ENCODE data around the gene SLF2. TPM values are rescaled to one million over a fixed set of nuclear protein-coding genes. Genes with fewer than 3 reads are reported as not detected.

Gene SLF2
- total RNA-seq, 2 experiments from 2014 or later = 45.1 to 46.5 TPM

DNA sequence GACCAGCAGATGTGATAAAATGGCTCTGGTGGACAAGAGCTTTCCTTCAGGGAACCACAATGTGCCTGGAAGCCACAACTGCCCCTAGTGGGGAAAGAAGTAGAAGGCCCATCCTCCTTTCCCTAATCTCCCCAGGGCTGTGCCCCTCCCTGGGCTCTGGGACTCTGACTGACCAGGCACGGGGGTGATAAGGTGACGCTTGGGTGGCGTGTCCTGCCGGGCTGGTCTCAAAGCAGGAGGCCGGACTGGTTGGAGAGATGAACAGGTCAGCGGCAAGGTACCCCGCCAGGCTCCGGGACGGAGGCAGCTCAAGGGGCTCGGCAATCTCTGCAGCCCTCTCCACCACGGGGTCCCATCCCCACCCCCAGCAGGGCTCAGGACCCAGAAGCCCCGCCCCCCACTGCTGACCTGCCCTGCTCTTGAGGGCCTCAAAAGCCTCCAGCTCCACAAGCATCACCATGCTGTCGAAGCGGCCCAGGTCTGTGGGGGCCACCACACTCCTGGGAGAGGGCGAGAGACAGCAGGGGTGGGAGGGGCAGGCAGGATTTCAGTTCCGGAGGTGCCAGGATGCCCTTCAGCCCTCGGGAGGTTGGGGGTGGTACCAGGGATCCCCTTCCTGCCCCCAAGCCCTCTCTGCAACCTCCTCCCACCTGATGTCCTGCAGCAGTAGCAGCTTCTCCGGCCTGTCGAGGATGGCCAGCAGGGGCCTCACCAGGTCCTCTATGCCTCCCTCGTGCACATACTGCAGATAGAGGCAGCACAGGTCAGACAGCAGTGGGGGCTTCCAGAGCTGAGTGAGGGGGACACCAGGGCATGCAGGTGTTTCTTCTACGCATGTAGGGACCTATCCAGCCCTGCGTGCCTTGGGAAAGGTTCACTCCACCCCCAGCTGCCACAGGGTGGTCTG, 99.0 kb downstream of the SLF2 start:
- Mint-ChIP-seq H3K9me3 (no peaks in the 10 kb centered on the region), H3K27me3 (peaks cover 14% of the 10 kb centered on the region), H3K4me1 (peaks cover 9% of the 10 kb centered on the region)

DNA sequence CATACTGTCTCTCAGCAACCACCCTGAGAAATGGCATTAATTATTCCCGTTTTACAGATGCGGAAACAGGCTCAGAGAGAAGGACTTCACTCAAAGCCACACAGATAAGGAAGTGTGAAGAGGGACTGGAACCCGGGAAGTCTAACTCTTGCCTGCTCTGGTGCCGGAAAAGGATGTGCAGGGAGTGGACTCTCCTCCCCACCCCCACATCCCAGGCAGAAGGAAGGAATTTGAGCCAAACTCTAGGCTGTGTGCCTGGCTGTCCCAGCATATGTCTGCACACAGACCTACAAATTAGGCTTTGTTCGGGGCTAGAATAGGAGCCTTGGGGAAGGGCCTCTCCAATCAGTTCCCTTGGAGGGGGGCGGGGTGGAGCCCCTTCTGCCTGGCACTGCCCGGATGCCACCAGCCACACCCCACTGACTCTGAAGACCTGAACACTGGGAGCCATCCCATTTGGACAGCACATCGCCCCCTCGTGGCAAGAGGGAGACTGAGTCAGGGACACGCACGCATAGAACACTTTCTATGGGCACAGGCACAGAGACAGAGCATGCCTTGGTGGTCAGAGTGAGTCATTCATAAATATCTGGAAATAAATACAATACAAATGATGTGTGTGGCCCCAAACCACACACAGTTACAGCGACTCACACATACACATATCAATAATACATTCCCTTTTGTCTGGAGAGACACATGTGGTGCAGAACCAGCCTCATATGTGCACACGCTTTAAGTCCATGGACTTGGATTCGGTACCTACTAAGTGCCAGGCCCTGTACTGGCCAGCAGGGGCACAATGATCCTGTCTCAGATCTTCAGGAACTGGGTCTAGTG, 100.0 kb downstream of the SLF2 start:
- H3K27ac Mint-ChIP-seq = no peak overlapping the region

More for the DNA sequence above, 99.0 kb downstream of the SLF2 start:
- POLR2A ChIA-PET = interaction anchor here (0.6 kb wide), 1 partner anchor 534 kb away, joined by 4 read pairs; no protein-coding TSS in a partner anchor
- no peak for ATAC-seq (ENCODE audit: low read depth)
- DNase-seq = no peak
- no peak overlapping the region for H3K27ac Mint-ChIP-seq
- H3K4me3 Mint-ChIP-seq = no peak overlapping the region
- no peaks in the 10 kb centered on the region for H3K36me3 Mint-ChIP-seq

DNA sequence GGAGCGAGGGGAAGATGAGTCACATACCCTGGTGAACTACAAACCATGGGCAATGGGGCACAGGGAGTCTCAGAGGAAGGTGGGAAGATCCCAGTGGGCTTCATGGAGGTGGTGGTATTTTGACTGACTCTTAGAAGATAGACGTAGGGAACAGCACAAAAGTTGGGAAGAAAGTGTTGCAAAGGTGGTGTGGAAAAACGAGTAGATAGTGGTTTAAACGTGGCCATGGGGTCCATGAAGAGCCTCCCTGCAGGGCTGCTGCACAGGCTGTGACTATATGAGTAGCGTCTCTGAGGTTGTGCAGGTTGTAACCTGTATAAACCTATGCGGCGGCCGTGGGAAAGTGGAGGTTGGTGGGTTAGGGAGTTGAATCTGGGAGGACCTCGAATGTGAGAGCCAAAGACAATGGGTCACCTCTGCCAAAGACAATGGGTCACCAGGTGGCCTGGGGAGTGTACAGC, 100.6 kb downstream of the SLF2 start:
- no peaks in the 10 kb centered on the region for H3K36me3 Mint-ChIP-seq
- no peak overlapping the region for H3K4me3 Mint-ChIP-seq
- H3K27me3 Mint-ChIP-seq = peaks cover 28% of the 10 kb centered on the region
- POLR2A ChIA-PET = interaction anchor here (3.4 kb wide), 1 partner anchor 16 kb away, joined by 15 read pairs; no protein-coding TSS in a partner anchor
- ATAC-seq (ENCODE audit: low read depth) = no peak
- no peak overlapping the region for H3K27ac Mint-ChIP-seq
- DNase-seq = no peak
- no peaks in the 10 kb centered on the region for H3K9me3 Mint-ChIP-seq
- H3K4me1 Mint-ChIP-seq = peaks cover 10% of the 10 kb centered on the region

More for the DNA sequence above, 100.0 kb downstream of the SLF2 start:
- H3K36me3 Mint-ChIP-seq = no peaks in the 10 kb centered on the region
- POLR2A ChIA-PET = no interaction called here
- H3K9me3 Mint-ChIP-seq = no peaks in the 10 kb centered on the region
- no peak overlapping the region for H3K4me3 Mint-ChIP-seq
- DNase-seq (peak; percentile 79), ATAC-seq (ENCODE audit: low read depth) (peak; percentile 91)
- H3K4me1 Mint-ChIP-seq = peaks cover 9% of the 10 kb centered on the region
- H3K27me3 Mint-ChIP-seq = peaks cover 23% of the 10 kb centered on the region

DNA sequence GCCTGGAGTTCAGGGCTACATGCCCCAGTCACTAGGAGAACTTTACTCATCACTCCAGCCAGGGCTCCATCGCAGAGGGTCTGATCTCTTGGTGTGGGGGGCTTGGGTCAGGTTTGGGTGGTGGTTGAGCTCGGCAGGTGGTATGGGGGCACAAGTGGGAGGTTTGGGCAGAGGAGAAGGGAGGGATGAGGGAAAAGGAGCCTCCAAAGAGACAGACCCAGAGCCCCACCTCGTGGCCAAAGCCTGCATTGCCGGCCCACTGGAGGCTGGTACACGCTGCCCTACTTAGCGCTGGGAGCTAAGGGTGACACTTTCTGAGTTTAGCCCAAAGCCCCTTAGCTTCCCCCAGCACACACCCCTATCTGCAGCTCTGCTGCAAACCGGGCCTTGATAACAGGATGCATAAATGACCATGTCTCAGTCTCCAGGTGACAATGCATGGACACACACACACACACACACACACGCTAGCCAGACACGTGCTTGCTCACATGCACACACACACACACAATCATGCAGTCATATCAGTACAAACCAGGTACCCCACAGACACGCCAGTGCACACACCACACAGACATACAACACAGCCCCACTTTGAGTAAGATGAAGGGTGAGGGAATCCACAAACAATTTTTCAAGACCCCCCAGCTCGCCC, 101.6 kb downstream of the SLF2 start:
- Mint-ChIP-seq H3K36me3 (no peaks in the 10 kb centered on the region), H3K27me3 (peaks cover 31% of the 10 kb centered on the region), H3K27ac (no peak overlapping the region), H3K9me3 (no peaks in the 10 kb centered on the region), H3K4me1 (peaks cover 13% of the 10 kb centered on the region), H3K4me3 (no peak overlapping the region)
- peak; percentile 84 for DNase-seq
- POLR2A ChIA-PET = interaction anchor here (1.0 to 3.4 kb wide), 3 partner anchors 12 to 18 kb away, joined by 3 to 15 read pairs (median 4); no protein-coding TSS in a partner anchor
- ATAC-seq (ENCODE audit: low read depth) = no peak

Small RNA genes lying within 50 kb of the gene (microRNA-seq; reads per million reads assigned to microRNA genes)
- not detected for gene MIR608

Other genes with a start within 250 kb of the SLF2 start
- not detected for gene PAX2, start 167.4 kb upstream of the SLF2 start, total RNA-seq
- gene SEMA4G, start 56.5 kb downstream of the SLF2 start, total RNA-seq = 1 to 10 TPM in 1 of 2 experiments, under 1 TPM in 1; 0.54 to 1.2 TPM
- 10 to 100 TPM; 55.1 to 57.1 TPM for gene MRPL43, start 74.5 kb downstream of the SLF2 start, total RNA-seq
- gene TWNK, start 74.6 kb downstream of the SLF2 start, total RNA-seq = 10 to 100 TPM; 10.8 to 11.0 TPM
- 10 to 100 TPM; 22.0 to 22.4 TPM for gene LZTS2, start 86.8 kb downstream of the SLF2 start, total RNA-seq
- 1 to 10 TPM; 1.1 to 1.4 TPM for gene PDZD7, start 118.2 kb downstream of the SLF2 start, total RNA-seq
- 10 to 100 TPM; 66.1 to 68.6 TPM for gene SFXN3, start 118.3 kb downstream of the SLF2 start, total RNA-seq
- gene KAZALD1, start 149.0 kb downstream of the SLF2 start, total RNA-seq = not detected
- gene TLX1, start 218.3 kb downstream of the SLF2 start, total RNA-seq = not detected